NT2/D1 (cell line): ENCODE data around the gene SVBP.

Source experiments
- SUZ12 ChIP-seq: IDR thresholded peaks from 2 replicates; pipeline ENCODE4 v1.6.1; 2011; ENCODE audit not compliant: insufficient read length, insufficient read depth; ENCODE audit errors: extremely low read depth
- YY1 ChIP-seq: IDR thresholded peaks from 2 replicates; pipeline ENCODE4 v1.6.1; 2011; ENCODE audit not compliant: insufficient read length, insufficient read depth
- ZNF274 ChIP-seq: IDR thresholded peaks from 2 replicates; pipeline ENCODE4 v1.6.1; 2011; ENCODE audit warnings: mild to moderate bottlenecking, low read depth, low read length

GRCh38 chr1:42793824-42794223 lies 23.4 kb downstream of the SVBP start:
- no peak for TF ChIP-seq SUZ12
- no peak for TF ChIP-seq ZNF274
- TF ChIP-seq YY1 = no peak
